COLO668 (cell line): ENCODE data around the gene WBP2NL.
"Not testable (repeated sequence)": the region's sequence is repeated elsewhere in the genome, so short reads cannot be mapped to it uniquely, and the experiment has no call there.

Experiments
- DNase-seq: peaks from one replicate; lab custom pipeline; 2025; ENCODE audit not compliant: unreplicated experiment; lab: John Stamatoyannopoulos, UW

Gene WBP2NL, protein sequence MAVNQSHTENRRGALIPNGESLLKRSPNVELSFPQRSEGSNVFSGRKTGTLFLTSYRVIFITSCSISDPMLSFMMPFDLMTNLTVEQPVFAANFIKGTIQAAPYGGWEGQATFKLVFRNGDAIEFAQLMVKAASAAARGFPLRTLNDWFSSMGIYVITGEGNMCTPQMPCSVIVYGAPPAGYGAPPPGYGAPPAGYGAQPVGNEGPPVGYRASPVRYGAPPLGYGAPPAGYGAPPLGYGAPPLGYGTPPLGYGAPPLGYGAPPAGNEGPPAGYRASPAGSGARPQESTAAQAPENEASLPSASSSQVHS

DNA sequence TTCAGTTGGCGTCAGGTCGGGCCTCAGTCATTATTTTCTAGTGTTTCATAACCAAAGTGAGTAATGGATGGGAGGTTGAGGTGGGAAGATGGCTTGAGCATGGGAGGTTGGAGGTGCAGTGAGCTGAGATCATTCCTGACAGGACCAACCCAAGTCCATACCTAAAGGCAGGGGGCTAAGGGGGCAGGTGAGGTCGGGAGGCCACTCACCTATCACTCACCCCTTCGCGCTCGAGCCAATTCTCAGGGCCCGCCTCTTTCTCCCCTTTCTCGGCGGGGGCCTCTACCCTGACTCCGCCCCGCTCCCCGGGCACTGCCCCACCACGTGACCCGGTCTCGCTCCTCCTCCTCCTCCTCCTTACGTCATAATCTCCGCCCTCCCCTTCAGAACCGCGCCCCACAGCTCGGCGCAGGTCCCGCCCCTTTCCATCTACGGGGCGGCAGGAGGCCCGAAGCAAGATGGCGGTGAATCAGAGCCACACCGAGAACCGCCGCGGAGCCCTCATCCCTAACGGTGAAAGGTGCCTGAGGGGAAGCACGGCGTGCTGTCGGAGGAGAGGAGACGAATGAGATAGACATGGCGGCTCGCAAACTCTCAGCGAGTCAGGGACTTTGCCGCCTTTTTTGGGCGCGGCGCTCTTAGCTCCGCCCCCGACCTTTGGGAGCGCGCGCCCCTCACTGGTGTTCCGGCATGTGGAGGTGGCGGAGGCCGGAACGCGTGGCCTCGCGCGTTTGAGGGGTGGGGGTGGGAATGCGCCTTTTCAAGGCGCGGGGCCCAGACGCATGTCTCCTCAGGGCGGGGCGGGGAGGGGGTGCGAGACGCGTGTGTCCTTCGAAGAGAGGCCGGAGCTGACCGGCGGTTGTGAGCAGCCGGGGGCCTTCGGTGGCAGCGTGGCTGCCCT, at the start of gene WBP2NL:
Gene WBP2NL, plus strand, starts transcription at position 428 of the 901 bp plus-strand sequence. Its CDS starts 31 bp downstream, at position 459.
- peak; percentile 71 for DNase-seq

DNA sequence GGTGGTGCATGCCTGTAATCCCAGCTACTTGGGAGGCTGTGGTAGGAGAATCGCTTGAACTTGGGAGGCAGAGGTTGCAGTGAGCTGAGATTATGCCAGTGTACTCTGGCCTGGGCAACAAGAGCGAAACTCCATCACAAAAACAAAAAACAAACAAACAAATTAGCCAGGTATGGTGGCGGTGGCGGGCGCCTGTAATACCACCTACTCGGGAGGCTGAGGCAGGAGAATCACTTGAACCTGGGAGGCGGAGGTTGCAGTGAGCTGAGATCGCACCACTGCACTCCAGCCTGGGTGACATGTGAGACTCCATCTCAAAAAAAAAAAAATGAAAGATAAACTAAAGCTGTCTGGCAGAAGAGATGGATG, 49.7 kb upstream of the WBP2NL start:
- DNase-seq = not testable (repeated sequence)

DNA sequence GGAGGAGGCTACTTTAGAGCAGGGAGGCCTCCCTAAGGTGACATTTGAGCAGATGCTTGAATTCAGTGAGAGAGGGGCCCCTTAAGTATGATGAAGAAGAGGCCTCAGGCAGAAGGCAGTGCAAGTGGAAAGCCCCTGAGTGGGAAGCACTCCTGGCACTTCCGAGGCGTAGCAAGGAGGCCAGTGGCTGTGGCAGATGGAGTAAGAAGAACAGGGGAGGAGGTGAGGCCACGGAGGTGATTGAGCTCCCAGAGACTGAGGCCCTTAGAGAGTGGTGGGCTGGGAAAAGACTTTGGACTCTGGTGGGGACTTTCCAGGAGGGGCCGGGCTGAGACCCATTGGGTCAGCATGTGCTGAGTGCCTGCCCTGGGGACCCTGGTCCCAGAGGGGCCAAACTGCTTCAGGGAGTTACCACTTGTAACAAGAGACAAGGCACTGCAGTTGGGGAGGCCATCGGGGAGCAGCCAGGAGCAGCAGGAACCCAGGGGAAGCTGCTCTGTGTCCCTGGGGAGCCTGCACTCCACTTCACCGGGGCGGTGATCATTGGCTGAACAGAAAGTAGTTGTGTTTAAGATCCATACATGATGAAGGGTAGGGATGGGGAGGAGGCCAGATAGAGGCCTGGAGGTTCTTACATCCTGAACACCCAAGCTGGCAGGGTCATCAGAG, 49.2 kb upstream of the WBP2NL start:
- peak; percentile 11 for DNase-seq

DNA sequence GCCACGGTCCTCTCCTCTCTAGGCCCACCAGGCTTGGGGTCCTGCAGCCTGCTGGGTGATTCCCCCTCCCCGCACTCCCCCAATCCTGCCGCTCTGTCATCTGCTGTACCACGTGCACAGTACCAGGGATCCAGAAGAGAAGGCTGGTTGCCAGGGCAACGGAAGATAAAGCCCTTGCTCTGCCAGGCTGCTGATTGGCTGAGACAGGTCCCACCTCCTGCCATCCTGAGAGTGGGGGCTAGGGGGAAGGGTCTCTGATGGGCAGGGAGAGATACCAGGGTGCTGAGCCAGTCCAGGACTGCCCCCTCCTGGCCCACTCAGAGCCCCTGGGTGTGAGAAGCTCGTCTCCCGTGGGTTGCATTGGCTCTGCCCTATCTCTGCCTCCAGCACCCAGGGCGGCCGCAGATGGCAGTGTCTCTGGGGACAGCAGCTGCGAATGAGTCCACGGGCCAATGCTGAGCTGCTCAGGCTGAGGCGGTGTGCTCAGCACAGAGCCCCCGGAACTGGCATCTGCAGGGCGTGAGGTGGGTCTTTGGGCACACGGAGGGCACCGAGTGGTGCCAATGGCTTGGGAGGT, 46.6 kb upstream of the WBP2NL start, which contains the start of gene SMIM45:
Gene SMIM45, plus strand, starts transcription at position 253 of the 577 bp plus-strand sequence.
- no peak for DNase-seq

DNA sequence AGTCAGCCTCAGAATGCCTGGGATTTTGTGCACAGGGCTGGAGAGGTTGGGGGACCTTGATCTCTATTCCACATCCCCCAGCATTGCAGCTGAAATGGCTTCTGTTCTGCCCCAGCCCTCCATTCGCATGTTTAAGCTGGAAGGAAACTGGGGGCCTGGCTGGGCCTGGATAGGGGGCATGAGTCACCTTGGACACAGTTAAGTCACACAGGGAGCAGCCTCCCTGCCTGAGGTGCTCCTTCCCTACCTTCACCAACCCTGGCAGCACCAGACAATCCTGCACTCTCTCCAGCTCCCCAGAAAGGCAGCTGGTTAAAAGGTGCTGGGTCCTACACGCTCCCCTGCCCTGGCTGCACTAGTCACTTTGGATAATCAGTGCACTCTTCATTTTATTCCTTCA, 45.9 kb upstream of the WBP2NL start:
- DNase-seq = no peak

DNA sequence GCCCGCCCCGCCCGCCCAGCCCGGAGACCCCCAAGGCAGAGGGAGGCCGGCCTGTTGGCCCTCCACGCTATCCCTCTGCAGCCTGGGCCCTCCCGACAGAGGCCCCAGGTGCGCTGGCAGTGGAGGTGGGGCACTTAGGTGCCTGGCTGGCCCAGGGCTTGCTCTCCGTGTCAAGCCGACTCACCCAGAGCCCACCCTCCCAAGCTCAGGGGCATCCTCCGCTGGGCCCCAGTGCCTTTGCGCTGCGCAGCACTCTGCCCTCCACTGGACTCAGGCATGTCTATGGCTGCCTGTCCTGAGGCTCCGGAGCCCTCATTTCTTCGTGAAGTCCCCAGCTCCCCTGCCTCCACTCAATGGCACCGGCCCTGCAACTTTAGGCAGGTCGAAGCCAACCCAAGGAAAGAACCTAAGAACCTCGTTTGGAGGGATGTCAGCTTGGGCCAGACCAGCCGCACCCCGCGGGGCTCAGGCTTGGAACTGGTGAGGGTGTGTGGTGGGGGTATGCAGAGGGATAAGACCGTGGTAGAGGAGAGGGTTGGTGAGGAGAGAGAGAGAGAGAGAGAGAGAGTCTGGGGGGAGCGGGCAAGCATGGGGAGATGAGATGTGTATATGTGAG, 40.5 kb upstream of the WBP2NL start:
- DNase-seq = no peak

DNA sequence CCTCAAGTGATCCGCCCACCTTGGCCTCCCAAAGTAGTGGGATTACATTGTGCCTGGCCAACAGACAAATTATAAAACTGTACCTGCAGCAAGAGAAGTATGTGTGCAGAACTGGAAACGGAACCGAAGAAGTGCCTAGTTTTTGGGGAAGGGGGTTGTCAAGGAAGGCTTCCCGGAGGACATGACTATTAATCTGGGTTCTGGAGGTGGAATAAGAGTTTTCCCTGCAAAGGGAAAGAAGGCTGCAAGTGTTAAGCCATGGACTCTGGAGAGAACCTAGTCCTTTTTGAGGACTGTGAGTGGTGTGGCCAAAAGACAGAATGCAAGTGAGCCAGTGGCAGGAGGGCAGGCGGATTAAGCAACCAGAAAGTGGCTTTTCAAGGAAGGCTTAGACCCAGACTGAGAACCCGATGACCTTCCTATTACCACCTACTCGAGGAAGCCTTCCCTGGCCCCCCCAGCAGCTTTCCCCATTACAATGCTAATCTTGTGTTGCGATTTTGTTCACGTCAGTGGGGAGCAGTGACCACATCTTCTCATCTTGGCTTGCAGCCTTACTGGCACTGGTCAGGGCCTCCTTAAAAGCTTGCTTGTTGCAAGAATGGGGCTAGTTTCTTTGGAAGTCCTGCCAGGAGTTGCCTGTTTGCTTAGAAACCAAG, 35.0 kb upstream of the WBP2NL start:
- no peak for DNase-seq

DNA sequence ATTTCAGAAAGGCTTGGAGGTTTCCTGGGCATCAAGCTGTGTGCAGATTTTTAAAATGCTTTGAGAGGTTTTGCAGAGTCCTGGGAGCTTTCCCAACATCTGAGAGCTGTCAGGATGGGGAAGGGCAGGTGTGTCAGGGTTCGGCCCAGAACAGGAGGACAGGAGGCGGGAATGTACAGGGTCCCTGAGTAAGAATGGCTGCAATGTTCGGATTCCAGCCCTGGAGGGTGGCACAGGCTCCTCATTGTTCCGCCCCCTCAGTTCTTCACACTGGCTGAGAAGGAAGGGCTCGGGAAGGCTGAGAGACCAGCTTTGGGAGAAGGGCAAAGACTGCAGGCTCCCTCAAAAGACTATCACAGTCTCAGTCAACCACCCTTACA, 34.5 kb upstream of the WBP2NL start:
- DNase-seq = no peak

DNA sequence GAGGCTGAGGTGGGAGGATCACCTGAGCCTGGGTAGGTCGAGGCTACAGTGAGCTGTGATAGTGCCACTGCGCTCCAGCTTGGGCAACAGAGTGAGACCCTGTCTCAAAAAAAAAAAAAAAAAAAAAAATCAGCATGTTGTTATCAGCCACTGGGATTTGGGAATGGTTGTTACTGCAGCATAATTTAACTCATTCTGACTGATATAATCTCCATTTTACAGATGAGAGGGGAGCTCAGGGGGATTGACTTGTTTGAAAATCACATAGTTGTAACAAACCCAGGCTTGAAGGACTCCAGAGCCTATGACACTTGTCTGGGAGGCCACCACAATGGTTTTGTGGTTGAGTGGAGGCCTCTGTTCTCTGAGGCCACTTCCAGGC, 32.4 kb upstream of the WBP2NL start:
- no peak for DNase-seq

DNA sequence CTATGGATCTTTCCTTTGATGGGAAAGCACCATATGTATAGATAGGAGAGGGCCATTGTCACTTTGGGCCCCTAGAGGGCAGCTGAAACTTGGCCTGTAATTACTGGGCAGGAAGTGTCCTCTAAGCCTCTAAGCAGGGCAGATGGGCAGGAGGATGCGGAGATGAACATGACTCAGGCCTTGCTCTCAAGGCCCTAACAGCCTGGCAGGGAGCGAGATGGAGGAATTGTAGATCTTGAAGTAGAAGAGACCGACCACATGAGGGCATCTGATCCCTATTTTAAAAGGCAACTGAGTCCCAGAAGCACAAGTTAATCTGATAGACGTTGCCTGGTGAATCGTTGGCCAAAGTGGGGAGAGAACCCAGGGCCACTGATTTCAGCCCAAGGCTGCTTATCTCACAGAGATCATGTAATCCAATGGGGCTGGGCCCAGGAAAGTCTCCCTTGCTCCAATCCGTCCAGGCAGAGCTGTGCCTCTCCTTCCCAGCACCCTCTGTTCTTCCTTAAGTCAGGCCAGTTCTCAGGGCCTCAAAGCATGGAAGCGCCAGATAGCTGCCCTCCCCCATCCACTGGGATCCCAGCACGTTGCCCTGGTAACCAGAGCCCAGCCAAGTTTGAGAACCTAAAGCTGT, 31.9 kb upstream of the WBP2NL start:
- DNase-seq = peak; percentile 44

DNA sequence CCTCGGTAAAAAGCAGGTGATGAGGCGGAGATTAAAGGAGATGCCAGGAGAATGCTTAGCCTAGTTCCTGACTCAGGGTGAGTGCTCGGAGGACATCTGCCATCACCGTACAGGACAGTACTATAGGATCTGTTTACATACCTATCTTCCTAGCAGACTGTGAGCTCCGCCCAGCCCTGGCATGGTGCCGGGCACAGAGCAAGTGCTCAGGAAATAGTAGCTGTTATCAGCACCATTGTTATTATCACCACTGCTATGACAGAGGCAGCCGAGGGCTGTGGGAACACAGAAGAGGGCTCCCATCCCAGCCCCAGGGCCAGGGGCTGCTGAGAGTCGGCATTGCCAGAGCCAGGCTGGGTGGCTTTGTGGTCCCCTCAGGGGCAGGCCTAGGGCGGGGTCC, 30.0 kb upstream of the WBP2NL start:
- peak; percentile 86 for DNase-seq

DNA sequence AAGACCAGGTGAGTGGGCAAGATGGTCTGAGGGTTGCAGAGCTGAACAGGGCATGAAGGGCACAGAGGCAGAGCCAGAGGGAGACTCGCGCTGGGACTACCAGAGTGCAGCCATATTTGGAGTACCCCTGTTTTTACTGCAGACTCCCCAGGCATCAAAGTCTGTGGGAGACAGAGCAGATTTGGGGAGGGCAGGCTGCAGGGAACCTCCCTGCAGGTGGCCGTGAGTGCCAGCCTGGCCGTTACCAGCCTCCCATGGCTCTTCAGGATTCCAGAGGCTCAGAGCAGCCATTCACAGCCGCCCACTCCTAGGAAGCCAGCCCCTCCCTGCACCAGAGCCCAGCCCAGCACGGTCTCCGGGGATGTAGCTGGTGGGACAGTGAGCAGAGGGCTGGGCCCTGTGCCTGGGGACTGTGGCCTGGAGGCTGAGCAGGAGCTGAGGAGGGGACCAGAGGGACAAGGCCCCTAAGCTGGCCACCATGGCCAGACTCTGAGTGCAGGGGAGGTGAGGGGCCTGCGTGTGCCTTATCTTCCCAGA, 29.4 kb upstream of the WBP2NL start, which contains the start of gene SEPTIN3:
Gene SEPTIN3, plus strand, starts transcription at position 334 of the 537 bp plus-strand sequence. CDS start 2,050 bp downstream, outside the sequence.
- DNase-seq = no peak

DNA sequence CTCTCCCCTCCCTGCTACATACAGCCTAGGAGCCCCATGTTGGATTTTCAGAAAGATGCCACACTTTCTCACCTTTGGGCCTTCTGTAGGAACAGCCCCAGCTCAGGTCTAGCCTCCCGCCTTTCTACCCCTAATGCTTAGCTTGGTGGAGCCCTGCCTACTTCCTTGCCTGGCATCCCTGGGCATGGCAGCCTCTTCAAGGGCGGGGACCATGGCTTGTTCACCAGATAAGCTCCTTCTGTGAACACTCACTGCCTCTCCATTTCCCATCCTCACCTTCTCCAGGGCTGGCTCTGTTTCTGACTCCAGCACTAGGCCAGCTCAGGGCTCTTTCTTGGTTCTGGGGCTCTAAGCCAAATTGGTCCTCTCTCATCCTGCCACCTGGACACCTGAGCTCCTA, 28.0 kb upstream of the WBP2NL start:
- DNase-seq = no peak

DNA sequence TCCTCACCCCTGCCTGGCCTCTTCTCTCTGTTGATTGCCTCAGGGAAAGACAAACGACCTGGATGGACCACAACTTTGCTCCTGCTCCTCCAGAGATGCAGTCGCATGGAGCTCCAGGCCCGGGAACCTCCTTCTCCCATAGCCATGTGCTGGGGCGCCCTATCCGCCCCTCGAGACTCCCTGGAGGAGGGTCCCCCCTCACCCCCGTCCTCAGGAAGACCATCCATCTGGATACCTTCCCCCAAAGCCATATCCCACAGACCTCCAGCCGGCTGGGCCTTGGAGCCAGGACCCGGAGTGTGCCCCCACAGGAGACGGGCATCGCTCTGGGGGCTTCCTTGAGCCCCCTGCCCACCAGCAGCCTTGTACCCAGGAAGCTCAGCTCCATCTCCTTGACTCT, 27.2 kb upstream of the WBP2NL start:
- DNase-seq = no peak

DNA sequence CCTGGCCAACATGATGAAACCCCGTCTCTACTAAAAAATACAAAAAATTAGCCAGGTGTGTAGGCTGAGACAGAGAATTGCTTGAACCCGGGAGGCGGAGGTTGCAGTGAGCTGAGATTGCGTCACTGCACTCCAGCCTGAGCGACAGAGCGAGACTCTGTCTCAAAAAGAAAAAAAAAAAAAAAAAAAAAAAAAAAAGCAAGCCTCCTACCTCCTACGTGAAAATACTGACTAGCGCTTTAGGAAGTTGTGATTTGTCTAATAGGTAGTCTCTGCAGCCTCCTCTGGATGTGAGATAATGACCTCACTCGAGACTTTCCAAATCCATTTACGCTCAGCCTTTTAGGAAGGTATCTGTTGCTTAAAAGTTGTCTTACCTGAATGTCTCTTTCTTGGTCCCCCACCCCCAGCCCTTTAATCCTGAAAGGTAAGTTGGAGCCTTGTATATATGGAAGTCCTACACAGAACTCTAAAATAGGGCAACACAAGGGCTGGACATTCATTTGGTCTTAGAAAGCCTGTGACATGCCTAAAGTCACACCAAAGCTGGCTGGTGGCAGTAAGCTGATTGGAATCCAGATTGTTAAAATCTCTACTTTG, 23.8 kb upstream of the WBP2NL start:
- no peak for DNase-seq

DNA sequence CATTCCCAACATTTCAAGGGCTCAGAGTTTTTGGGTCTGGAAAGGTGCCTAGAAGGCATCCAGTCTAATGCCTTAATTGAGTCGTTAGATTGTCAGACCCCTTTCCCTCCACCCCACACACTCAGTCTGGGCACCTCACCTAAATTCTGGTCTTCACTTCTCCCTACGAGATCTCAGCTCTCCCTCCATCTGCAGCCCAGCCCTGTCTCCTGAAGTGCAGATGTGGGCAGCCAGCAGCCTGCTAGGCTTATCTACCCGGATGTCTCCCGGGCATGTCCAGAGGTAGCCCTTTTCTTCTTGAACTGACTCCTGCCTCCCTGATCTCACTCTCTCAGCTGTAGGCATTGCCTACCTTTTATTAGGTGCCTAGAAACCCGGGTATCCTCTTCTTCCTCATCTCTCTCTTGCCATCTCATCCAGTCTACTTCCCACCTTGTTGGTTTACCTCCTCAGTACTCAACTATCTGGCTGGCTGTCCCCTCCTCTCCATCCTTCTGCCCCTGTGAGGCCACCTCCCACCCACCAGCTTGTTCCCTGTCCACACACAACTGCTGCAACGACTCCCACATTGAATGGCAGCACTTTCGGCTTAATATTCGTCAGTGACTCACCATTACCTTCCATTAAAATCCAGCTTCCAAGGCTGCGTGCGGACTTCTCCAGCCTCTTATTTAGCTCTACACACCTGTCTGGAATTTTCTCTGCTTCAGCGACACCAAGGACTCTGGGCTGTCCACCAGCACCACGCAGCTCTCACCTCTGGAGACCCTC, 23.1 kb upstream of the WBP2NL start:
- DNase-seq = no peak

DNA sequence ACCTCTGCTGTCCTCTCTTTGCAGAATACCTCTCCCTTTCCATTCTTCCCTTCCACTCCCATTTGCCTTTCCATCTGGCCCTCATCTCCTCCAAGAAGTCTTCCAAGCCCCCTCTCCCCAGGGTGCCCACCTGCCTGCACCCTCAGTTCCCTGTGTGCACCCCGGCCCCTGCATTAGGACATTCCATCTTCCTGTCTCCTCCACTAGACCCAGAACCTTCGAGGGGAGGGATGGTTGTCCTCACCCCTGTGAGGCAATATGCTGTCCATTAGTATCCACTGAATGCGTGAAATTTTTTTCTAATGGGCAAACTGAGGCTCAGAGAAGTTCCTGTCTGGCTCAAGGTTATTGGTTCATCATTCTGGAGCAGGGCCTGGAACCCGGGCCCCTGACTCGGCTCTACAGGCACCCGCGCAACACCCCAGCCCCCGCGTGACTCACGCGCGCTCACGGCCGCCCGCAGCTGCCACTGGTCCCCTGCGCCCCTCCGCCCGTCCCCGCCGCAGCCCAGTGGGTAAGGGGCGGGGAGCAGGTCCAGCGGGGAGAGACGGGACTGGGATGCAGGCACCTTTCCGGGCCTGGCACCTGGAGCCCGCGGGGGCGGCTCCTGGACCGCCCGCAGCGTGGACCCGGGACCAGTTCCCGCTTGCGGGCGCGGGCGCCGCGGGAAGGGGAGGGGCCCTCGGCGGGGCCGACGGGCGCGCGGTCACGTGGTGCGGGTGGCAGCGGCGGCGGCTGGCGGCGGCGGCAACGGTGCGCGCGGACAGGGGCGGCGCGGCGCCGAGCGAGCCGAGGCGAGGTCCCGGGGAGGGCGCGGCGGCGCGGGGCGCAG, 22.3 kb upstream of the WBP2NL start:
- DNase-seq = peak; percentile 77
